HK-2 (cell line): Measurements from ENCODE around the gene NOTCH4.
A peak's percentile ranks its signal among the peaks of the same experiment; 100 is the strongest.

ENCODE experiments used
- DNase-seq: peaks from one replicate; pipeline ENCODE4 v3.0.0-alpha.2; 2018; ENCODE audit not compliant: unreplicated experiment

Gene NOTCH4

GRCh38 chr6:32181148-32181702 is 42.6 kb downstream of the NOTCH4 start:
- no peak for DNase-seq

GRCh38 chr6:32179766-32180405 is 44.0 kb downstream of the NOTCH4 start:
- no peak for DNase-seq

GRCh38 chr6:32178547-32179440 is 45.1 kb downstream of the NOTCH4 start:
- DNase-seq = no peak

GRCh38 chr6:32177788-32178546 is 45.9 kb downstream of the NOTCH4 start, which contains the start of gene RNF5:
Gene RNF5, plus strand, starts transcription at chr6:32178405. Its CDS starts 107 bp downstream, at chr6:32178512.
- DNase-seq = peak; percentile 94

- DNase-seq = peak; percentile 54
These were observed 46.6 kb downstream of the NOTCH4 start for GRCh38 chr6:32177183-32177787.

GRCh38 chr6:32176476-32177182 is 47.2 kb downstream of the NOTCH4 start:
- no peak for DNase-seq

- peak; percentile 98 for DNase-seq
These were observed 48.0 kb downstream of the NOTCH4 start, which contains the start of gene AGPAT1 for GRCh38 chr6:32175711-32176475. Gene AGPAT1, minus strand, starts transcription at chr6:32176084. Its CDS starts 4,588 bp downstream, at chr6:32171496.

GRCh38 chr6:32175322-32175710 is 48.6 kb downstream of the NOTCH4 start:
- no peak for DNase-seq

GRCh38 chr6:32174416-32174815 is 49.5 kb downstream of the NOTCH4 start:
- DNase-seq = no peak

GRCh38 chr6:32173051-32173727 is 50.7 kb downstream of the NOTCH4 start:
- DNase-seq = no peak

- no peak for DNase-seq
These were observed 52.6 kb downstream of the NOTCH4 start for GRCh38 chr6:32171234-32171633.

GRCh38 chr6:32170294-32170693 is 53.6 kb downstream of the NOTCH4 start:
- no peak for DNase-seq

- no peak for DNase-seq
These were observed 54.9 kb downstream of the NOTCH4 start for GRCh38 chr6:32168807-32169591.

- DNase-seq = no peak
These were observed 55.5 kb downstream of the NOTCH4 start for GRCh38 chr6:32168350-32168749.

- no peak for DNase-seq
These were observed 56.1 kb downstream of the NOTCH4 start for GRCh38 chr6:32167761-32168262.

- DNase-seq = no peak
These were observed 56.6 kb downstream of the NOTCH4 start for GRCh38 chr6:32167154-32167760.

- DNase-seq = no peak
These were observed 57.3 kb downstream of the NOTCH4 start for GRCh38 chr6:32166411-32167061.
